ENCODE results near the gene MBP.

MBP gene

DNA sequence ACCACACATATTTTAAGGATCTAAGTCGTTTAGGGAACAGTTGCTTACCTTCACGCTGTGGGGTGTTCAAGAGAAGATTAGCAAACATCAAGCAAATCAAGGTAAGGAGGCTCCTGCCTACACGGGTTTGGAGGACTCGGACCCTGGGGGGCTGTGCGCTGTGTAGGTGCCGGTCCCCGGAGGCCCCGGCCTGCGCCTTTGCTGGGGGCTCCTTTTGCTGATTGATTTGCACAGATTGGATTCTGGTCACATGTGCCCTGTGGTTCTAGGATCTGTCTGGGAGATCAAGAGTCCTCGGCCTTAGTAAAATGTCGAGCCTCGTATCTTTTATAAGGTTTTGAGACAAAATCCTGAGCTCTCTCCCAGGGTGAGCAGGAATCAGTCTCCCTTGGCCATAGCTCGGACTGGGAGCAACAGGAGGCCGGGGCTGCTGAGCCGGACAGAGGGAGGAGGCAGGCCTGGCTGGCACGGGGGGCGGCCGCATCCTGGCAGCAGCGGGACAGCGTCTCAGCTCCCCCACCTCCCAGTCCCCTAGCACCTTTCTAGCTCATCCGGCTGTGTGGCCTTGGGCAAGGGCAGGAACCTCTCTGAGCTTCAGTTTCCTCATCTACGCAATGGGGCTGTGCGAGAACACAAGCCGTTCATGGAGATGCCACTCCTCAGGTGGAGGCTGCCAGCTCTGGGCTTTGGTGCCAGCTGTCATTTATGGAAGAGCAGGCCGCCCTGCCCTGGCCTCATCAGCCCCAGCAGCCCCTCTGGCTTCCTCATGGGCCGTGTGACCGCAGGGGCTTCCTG is 147.2 kb downstream of the MBP start (continued):
- TF ChIP-seq, protein P1, sequence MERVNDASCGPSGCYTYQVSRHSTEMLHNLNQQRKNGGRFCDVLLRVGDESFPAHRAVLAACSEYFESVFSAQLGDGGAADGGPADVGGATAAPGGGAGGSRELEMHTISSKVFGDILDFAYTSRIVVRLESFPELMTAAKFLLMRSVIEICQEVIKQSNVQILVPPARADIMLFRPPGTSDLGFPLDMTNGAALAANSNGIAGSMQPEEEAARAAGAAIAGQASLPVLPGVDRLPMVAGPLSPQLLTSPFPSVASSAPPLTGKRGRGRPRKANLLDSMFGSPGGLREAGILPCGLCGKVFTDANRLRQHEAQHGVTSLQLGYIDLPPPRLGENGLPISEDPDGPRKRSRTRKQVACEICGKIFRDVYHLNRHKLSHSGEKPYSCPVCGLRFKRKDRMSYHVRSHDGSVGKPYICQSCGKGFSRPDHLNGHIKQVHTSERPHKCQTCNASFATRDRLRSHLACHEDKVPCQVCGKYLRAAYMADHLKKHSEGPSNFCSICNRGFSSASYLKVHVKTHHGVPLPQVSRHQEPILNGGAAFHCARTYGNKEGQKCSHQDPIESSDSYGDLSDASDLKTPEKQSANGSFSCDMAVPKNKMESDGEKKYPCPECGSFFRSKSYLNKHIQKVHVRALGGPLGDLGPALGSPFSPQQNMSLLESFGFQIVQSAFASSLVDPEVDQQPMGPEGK (CRISPR knock-in tag; IDR thresholded peaks at IDR 0.05; ENCODE audit: borderline replicate concordance) = no peak
- TF ChIP-seq ZNF8 (CRISPR knock-in tag; IDR thresholded peaks at IDR 0.05) (no peak), ZNF565 (CRISPR knock-in tag; conservative IDR thresholded peaks at IDR 0.05; ENCODE audit: low read depth) (no peak)

DNA sequence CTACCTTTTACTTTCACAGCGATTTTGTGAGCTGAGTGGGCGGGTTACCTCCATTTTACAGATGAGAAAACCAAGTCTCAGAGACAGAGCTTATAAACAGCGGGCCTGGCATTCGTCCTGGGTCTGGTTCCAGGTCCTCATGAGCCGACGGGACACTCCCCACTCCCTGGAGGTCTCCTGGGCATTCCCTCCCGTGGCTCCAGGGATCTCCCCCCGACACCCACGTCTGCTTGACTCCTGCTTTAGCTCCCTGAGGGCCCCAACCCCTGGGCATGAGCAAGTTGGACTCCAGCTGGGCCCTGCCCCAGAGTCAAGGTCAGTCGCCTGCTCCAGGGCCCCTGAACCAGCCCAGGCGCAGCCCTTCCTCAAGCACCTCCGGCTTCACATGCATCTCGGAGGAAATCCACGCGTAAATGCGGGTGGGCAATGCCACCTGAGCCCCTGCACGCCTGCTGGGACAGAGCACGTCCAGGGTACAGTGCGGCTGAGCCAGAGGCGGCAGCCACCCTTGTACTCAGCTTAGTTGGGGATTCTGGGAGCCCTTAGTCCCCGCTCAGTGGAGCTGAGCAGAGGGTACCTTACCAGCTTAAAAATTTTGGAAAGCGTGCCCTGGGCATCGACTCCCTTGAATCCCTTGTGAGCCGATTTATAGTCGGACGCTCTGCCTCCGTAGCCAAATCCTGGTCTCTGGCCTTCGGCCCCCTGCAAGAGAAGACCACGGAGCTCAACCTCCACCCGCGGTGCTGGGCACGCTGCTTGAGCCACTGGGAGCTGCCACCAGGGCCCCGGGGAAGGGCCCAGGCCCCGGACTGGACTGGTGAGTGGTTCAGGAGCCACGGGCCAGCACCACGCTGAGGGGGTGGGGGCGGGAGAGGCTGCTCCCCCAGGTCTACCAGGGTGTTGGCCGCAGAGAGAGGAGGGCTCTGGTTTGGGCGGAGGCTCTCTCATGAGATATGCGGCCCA is 148.1 kb downstream of the MBP start:
- TF ChIP-seq SNAI2 (CRISPR knock-in tag; IDR thresholded peaks at IDR 0.05) (no peak), ESRRG (CRISPR knock-in tag; IDR thresholded peaks at IDR 0.05) (no peak), CSDC2 (CRISPR knock-in tag; IDR thresholded peaks at IDR 0.05) (no peak), ZNF8 (CRISPR knock-in tag; IDR thresholded peaks at IDR 0.05) (no peak), OSR1 (CRISPR knock-in tag; IDR thresholded peaks at IDR 0.05) (no peak), RARB (CRISPR knock-in tag; IDR thresholded peaks at IDR 0.05) (no peak), PPARA (CRISPR knock-in tag; IDR thresholded peaks at IDR 0.05; ENCODE audit: borderline replicate concordance) (no peak)
- TF ChIP-seq, protein P2, sequence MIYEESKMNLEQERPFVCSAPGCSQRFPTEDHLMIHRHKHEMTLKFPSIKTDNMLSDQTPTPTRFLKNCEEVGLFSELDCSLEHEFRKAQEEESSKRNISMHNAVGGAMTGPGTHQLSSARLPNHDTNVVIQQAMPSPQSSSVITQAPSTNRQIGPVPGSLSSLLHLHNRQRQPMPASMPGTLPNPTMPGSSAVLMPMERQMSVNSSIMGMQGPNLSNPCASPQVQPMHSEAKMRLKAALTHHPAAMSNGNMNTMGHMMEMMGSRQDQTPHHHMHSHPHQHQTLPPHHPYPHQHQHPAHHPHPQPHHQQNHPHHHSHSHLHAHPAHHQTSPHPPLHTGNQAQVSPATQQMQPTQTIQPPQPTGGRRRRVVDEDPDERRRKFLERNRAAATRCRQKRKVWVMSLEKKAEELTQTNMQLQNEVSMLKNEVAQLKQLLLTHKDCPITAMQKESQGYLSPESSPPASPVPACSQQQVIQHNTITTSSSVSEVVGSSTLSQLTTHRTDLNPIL (CRISPR knock-in tag; IDR thresholded peaks at IDR 0.05; ENCODE audit: low read depth) = no peak
- TF ChIP-seq, protein P1 (CRISPR knock-in tag; IDR thresholded peaks at IDR 0.05; ENCODE audit: borderline replicate concordance) = no peak
- TF ChIP-seq, protein P3, sequence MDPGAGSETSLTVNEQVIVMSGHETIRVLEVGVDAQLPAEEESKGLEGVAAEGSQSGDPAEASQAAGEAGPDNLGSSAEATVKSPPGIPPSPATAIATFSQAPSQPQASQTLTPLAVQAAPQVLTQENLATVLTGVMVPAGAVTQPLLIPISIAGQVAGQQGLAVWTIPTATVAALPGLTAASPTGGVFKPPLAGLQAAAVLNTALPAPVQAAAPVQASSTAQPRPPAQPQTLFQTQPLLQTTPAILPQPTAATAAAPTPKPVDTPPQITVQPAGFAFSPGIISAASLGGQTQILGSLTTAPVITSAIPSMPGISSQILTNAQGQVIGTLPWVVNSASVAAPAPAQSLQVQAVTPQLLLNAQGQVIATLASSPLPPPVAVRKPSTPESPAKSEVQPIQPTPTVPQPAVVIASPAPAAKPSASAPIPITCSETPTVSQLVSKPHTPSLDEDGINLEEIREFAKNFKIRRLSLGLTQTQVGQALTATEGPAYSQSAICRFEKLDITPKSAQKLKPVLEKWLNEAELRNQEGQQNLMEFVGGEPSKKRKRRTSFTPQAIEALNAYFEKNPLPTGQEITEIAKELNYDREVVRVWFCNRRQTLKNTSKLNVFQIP (CRISPR knock-in tag; IDR thresholded peaks at IDR 0.05; ENCODE audit: borderline replicate concordance, low read depth) = no peak
- ATAC-seq = no peak

DNA sequence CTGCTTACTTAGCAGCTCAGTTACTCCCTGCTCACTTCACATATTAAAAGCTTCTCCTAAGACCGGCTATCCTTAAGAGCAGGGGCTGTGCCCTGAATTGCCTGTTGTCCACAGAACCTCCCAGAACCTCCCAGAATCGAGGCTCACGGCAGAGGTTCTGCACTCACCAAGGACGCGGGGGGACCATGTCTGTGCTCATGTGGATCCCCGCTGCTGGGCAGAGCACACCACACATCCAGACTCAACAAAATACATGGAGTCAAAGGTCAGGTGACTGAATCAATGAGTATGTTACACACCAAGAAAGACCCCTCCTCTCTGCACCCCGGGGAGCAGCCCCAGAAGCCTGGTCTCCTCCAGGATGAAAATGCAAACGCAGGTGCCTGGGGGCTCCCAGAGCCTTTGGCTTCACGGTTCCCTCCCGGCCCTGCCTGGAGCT is 149.0 kb downstream of the MBP start:
- ATAC-seq = peak; percentile 12
- no peak for TF ChIP-seq ZFP30 (CRISPR knock-in tag; IDR thresholded peaks at IDR 0.05)
- TF ChIP-seq, protein P3 (CRISPR knock-in tag; IDR thresholded peaks at IDR 0.05; ENCODE audit: borderline replicate concordance, low read depth) = no peak
- TF ChIP-seq PPARA (CRISPR knock-in tag; IDR thresholded peaks at IDR 0.05; ENCODE audit: borderline replicate concordance) = no peak

DNA sequence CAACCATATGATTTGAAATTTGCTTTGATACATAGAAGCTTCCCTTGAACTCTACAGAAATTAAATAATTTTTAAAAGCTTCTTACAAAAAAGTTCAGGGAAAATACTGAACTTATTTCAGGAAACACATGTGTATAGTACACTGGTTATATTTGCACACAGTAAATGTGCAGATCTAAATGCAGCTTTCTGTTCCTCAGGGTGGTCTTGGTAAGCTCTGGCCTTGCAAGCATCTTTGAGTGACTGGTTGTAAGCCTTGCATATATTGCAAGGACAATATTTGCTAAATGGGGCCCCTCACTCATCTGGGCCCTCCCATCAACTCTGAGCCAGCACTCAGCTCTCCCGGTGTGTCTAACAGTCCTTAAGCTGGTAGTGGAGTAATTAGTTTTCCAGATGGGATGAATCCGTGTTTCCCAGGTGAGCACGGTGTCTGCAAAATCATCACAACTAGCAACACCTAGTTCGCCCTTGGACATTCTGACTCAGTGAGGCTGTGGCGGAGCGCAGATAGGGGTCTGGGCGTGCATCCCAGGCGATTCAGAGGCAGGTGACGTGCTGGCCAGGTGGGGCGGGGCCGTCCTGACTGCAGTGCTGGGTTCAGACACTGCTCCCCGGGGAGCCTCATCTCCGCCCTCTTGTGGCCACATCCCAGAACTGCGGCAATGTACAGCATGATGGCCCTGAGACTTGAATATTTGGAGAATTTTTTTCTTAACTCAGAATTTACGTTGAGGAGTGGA is 149.6 kb downstream of the MBP start:
- no peak for TF ChIP-seq ARNTL (CRISPR knock-in tag; IDR thresholded peaks at IDR 0.05; ENCODE audit: borderline replicate concordance, low read depth)
- TF ChIP-seq TCF4 (CRISPR knock-in tag; IDR thresholded peaks at IDR 0.05; ENCODE audit: borderline replicate concordance) = no peak
- TF ChIP-seq TOX (CRISPR knock-in tag; IDR thresholded peaks at IDR 0.05; ENCODE audit: borderline replicate concordance) = no peak
- TF ChIP-seq RARB (CRISPR knock-in tag; IDR thresholded peaks at IDR 0.05) = no peak
- TF ChIP-seq, protein P4, sequence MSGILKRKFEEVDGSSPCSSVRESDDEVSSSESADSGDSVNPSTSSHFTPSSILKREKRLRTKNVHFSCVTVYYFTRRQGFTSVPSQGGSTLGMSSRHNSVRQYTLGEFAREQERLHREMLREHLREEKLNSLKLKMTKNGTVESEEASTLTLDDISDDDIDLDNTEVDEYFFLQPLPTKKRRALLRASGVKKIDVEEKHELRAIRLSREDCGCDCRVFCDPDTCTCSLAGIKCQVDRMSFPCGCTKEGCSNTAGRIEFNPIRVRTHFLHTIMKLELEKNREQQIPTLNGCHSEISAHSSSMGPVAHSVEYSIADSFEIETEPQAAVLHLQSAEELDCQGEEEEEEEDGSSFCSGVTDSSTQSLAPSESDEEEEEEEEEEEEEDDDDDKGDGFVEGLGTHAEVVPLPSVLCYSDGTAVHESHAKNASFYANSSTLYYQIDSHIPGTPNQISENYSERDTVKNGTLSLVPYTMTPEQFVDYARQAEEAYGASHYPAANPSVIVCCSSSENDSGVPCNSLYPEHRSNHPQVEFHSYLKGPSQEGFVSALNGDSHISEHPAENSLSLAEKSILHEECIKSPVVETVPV (CRISPR knock-in tag; IDR thresholded peaks at IDR 0.05) = no peak
- TF ChIP-seq, protein P1 (CRISPR knock-in tag; IDR thresholded peaks at IDR 0.05; ENCODE audit: borderline replicate concordance) = no peak
- no peak for TF ChIP-seq ZC3H10 (CRISPR knock-in tag; IDR thresholded peaks at IDR 0.05)
- peak; percentile 95 for ATAC-seq

Data from SK-N-SH treated with all-trans-retinoic acid at 6 μM for 48 hours (cell line).